B cell (primary cell): ENCODE data around the gene SLC44A2.

Experiments
- EZH2 ChIP-seq: IDR thresholded peaks from 2 replicates; pipeline ENCODE4 v1.6.1; 2012; ENCODE audit warnings: borderline replicate concordance, low read depth, mild to moderate bottlenecking, moderate library complexity, low read length; ENCODE audit not compliant: insufficient read depth, poor library complexity, severe bottlenecking
- TF ChIP-seq, protein P1 (sequence below): fragments of 200-600 bp; IDR thresholded peaks from one replicate; pipeline ENCODE4 v1.8.0; 2022; ENCODE audit warnings: antibody characterized with exemption, mild to moderate bottlenecking

DNA sequence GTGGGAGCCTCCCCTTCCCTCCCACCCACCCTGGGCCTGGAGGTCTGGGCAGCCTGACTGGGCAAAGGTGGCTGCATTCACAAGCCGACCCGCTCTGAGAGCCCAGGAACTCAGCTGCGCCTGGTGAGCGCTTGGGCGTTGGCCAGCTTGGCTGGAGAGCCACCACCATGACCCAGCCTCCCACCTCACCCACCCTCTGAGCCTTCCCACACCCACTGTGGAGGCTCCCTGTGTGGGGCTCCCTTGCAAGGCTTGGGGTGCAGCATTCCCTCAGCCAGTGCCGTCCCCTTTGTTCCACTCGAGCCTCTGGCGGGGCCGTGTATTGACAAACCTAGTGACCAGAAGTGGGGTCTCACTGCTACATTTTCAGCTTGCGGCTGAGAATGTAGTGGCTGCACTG lies 60.8 kb downstream of the SLC44A2 start:
- no peak for TF ChIP-seq EZH2
- TF ChIP-seq, protein P1, sequence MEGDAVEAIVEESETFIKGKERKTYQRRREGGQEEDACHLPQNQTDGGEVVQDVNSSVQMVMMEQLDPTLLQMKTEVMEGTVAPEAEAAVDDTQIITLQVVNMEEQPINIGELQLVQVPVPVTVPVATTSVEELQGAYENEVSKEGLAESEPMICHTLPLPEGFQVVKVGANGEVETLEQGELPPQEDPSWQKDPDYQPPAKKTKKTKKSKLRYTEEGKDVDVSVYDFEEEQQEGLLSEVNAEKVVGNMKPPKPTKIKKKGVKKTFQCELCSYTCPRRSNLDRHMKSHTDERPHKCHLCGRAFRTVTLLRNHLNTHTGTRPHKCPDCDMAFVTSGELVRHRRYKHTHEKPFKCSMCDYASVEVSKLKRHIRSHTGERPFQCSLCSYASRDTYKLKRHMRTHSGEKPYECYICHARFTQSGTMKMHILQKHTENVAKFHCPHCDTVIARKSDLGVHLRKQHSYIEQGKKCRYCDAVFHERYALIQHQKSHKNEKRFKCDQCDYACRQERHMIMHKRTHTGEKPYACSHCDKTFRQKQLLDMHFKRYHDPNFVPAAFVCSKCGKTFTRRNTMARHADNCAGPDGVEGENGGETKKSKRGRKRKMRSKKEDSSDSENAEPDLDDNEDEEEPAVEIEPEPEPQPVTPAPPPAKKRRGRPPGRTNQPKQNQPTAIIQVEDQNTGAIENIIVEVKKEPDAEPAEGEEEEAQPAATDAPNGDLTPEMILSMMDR: no peak
